NCI-H82 treated with DMSO at 0.1 percent for 48 hours (cell line): ENCODE data around the gene AGTRAP.
A peak's percentile ranks its signal among the peaks of the same experiment; 100 is the strongest.

Experiments
- DNase-seq: peaks from one replicate; lab custom pipeline; 2025; ENCODE audit not compliant: unreplicated experiment; lab: John Stamatoyannopoulos, UW

AGTRAP gene

DNA sequence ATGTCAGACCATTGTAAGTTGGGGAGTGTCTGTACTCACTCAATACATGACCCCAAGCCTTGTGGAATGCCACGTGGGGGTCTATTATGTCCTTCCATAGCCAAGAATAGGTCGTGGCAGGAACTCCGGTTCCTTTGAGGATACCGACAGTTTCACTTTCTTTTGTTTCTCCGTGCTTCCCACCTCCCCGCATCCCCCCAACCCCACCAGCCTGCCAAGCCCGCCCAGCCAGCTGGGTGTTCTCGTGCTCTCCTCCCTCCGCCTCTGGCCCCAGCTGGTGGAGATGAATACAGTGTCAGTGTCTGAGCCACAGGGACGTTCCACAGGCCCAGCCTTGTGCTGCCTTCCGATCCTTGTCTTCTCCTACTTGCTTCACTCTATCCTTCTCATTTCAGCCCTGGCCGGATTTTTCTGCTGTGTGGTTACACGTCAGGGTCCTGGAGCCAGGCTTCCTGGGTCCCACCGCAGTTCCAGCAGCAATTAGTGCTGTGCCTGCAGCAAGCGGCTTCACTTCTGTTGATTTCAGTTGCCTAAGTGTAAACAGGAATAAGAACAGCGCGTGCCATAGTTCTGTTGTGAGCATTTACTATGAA, 4.1 kb upstream of the AGTRAP start:
- DNase-seq, result peak; percentile 10

DNA sequence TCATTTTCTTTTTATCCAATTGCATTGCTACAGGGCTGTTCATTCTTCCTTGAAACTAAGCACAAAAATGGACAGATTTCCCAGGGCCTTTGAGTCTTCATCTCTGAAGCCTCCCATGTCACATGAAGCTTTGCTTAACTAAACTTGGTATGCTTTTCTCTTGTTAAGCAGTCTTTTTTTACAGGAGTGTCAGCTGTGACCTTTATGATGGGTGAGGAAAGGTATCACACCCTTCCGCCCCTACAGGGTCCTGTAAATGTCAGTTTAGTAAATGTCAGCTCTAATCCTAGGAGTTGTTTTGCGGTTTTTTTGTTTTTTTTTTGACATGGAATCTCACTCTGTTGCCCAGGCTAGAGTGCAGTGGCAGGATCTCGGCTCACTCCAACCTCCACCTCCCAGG, 2.6 kb upstream of the AGTRAP start:
- DNase-seq, result no peak

DNA sequence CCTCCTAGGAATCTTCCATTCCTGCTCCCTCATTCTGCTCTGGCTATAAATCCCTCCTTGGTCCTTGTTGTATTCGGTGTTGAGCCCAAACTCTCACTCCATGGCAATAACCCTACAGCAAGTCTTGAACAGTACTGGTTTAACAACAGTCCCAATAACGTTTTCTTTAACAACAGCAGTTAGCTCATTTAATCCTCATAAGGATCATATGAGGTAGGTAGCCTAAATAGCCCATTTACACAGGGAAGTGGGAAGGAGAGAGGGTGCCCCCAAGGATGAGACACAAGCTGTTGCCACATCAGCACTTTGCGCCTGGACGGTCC, 444 bp upstream of the AGTRAP start:
- DNase-seq, result no peak

DNA sequence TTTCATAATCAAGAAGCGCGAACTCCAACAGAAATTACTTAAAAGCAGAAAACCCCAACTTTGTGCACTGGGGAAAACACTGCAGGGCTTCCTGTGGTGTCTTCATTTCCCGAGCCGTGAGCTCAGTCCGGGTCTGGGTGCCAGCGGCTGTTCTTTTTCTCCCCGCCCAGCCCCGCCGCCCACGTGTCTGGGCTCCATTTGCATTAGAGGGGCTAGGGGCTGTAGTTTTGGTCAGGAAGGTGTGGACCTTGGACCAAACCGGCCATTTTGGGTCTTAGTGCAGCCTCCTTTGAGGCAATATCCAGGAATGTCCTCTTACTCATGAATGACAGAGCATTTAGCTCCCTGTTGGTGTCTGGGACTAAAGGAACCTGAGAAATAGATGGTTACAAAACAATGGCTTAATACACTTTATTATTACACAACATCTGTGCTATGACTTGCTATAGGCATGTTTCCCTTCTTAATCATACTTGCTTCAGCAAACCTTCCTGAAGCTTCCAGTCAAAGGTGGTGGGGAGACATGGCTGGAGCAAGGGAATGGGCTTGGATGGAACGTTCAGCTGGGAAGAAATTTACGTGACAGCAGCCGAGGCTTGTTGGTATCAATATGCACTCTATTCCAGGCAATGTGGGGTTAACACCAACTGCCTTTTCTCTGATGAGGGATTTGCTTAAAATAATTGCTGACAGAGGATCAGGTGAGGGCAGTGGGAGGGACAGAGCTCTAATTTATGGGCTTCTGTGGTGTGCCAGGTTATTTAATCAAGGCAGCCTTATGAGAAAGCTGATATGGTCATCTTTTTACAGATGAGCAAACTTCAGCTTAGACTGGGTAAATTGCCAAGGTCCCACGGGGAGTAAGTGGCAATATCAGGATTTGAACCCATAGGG, 1.1 kb downstream of the AGTRAP start:
- DNase-seq, result peak; percentile 40

DNA sequence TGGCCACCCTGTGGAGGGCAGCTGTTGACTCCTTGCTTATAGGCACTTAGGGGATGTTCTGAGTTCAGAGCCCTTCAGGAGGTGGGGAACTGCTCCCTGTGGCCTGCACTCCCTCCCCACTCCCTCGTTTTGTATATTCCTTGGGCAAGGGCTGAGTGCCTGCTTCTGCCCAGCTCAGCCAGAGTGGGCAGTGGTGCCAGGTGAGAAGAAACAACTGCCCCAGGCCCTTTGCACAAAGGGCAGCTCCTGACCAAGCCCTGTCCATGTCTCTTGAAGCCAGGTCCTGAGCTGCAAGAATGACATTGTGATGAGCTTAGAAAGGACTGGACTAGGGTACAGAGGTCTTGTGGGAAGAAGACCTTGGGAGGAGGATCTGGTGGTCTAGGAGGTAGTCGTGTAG, 2.2 kb downstream of the AGTRAP start:
- DNase-seq, result no peak

DNA sequence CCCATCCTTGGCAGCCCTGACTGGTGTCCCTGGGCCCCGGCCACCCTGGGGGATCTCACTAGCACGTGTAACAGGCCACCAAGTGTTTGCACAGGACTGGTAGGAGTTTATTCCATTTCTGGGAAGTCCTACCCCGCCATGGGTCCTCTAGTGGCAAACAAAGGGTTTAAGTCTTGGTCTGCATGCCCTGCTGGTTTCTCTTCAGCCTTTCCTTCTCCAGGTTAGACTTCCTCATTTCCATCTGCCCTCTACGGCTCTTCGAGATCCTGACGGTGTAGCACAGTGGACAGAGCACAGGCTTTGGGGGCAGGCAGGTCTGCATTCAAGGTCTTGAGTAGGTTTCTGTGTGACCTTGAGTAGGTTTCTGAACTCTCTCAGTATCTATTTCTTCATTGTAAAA, 2.8 kb downstream of the AGTRAP start:
- no peak for DNase-seq

DNA sequence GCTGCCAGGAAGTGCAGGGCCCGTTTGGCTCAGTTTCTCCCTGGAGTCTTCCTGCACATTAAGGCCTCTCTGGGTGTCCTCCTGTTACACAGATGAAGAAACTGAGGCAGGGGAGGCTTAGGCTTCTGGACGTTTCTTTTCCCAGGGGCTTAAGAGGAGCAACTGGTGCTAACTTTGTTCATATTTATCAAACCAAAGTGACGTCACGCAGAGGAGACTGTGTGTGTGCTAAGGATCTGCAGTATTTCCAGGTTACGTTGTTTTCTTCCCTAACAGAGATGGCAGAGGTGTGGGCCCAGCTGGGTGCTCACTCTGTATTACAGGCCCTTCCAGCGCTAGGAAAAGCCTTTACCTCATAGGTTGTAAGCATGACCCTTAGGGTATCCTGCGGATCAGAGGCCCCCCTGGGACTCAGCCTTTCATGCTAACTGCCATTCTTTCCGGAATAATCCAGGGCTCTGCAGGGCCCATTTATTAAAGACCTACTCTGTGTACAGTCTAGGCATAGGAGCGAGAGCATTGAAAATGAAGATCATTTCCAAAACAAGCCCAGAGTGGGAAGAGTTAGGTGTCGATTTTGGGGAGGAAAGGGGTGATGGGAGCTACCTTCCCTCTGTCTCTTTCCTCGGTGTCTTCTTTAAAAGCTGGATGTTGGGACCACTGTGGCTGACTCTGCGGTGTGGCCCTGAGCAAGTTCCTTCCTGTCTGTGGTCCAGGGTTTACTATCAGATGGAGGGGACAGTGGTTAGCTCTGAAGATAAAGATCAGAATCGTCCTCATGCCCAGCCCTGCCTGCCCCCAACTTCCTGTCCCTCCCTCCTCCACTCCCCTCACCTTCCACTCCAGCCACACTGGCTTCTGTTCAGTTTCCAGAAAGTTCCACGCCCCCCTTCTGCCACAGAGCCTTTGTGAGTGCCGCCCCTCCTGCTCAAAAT, 4.6 kb downstream of the AGTRAP start:
- no peak for DNase-seq

DNA sequence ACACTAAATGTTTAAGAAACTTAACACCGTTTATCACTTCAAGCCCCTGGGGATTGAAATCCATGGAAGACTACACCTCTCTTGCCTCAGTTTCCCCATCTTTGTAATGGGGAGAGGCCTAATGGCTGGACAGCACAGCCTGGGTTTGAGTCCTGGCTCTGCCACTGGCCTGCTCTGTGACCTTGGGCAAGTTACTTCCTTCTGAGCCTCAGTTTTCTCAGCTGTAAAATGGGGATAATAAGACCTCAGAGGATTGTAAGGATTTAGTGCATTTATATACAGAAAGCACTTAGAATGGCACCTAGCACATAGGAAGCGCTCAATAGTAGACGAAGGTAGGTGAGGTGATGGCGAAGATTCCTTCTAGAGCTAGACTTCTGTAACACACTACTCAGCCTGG, 5.5 kb downstream of the AGTRAP start:
- no peak for DNase-seq

DNA sequence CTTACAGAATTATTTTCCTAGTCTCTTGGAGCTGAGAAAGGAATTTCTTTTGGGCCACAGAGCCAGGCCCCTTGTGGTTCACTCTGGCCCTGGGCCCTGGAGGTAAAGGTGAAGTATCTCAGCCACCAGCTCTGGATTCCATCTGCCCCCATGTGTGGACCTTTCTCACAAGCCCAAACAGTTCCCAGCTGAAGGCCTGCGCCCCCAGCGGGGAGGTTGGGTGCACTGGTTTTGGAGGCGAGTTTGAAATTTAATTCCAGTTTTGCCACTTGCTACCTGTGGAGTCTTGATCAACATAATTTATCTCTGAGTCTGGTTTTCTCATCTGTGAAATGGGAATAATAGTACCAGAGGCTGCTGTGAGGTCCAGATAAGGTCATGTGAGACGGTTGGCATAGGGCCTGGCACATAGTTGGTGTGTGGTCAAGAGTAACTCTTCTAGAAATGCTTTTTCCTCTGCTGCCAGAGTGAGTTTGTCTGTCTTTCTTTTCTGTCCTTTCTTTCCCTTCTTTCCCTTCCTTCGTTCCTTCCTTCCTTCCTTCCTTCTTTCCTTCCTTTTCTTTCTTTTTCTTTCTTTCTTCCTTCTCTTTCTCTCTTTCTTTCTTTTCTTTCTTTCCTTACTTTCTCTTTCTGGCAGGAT, 6.1 kb downstream of the AGTRAP start:
- no peak for DNase-seq

DNA sequence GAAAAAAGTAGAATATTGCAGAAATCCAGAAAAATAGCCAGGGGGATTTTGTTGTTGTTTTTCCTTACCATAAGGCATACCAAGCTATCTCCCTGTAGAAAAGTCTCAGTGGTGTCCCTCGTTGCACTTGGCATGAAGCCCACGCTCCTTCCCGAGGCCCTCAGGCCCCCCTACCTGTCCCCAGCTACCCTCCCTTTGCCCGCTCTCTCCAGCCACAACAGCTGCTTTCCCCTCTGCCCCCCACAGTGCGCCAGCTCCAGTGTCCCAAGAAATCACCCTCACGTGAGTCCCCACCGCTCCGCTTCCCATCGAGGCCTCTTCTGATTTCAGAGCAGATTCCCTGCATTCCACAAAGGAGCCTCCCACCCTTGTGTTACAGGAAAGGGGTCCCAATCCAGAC, 8.4 kb downstream of the AGTRAP start:
- no peak for DNase-seq

DNA sequence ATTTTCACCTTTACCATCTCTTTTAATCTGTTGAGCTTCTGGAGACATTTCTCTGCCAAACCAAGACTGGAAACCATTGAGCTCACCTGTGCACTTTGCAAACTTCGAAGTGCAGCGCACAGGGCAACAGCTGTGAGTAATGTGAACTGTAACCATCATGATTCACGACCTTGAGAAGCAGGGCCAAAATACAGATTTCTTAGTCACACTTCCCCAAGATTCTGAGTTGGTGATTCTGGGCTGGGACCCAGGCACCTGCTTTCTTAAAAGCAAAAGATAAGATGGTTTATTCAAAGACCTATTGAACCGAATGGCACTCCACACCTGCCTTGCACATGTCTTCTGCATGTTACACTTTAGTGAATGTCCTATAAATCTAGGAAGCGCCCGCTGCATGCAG, 10.2 kb downstream of the AGTRAP start:
- DNase-seq, result no peak

DNA sequence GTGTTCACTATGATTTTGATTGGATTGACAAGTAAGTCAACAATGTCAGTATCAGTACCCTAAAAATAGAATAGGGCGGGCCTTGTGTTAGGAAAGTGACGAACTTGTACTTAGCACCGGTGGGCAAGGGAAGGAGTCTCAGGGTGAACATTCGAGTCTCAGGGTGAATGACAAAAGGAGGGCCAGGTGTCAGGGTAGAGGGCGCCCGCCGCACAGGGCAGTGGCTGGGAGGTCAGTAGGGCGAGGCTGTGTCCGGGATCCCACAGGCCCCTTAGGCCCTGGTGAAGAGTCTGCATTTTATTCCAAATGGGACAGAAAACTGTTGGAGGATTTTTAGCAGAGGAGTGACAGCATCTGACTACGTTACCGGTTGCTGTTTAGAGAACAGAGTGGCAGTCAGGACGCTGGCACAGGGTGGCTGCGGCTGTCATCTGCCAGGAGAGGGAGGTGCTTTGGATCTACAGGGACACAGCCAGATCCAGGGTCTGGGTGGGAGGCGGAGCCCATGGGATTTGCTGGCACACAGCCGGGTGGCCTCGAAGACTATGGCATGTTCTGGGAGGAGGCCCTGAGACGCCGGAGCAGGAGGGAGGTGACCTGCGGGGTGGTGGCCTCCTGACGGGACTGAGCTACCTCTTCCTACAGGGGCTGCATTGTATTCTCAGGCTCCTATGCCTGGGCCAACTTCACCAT, 11.0 kb downstream of the AGTRAP start:
- DNase-seq, result no peak

DNA sequence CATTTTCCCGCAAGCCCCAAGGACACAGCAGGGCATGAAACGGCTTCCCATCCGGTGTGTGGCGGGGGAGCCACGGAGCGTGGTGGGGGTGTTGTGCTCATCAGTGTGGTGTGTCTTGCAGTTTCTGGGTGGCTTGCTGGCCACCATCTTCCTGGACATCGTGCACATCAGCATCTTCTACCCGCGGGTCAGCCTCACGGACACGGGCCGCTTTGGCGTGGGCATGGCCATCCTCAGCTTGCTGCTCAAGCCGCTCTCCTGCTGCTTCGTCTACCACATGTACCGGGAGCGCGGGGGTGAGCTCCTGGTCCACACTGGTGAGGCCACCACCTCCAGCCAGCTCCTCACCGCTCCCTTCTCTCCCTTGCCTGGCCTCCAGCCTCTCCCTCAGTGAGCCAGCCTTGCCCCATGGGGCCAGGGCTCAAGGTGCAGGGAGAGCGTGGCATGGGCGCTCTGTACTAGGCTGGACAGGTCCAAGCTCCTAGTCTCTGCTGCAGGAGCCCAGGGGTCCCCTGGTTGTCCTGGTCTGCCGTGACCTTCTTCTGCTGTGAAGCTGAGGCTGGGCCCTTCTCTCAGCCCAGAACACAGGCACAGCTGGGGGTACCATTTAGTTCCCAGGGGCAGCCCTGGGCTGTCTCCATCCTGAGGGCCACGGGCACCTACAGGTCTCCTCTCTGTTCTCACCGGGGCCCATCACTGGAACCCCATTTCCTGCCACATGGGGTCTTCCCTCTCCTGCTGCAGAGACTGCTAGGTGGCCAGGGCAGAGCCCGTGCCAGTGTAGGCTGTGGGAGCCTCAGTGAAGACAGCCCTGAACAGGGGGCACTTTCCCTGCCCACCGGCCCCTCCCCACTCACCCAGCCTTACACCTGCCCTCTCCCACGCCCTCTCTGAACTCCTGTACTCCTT, 12.6 kb downstream of the AGTRAP start:
- no peak for DNase-seq

DNA sequence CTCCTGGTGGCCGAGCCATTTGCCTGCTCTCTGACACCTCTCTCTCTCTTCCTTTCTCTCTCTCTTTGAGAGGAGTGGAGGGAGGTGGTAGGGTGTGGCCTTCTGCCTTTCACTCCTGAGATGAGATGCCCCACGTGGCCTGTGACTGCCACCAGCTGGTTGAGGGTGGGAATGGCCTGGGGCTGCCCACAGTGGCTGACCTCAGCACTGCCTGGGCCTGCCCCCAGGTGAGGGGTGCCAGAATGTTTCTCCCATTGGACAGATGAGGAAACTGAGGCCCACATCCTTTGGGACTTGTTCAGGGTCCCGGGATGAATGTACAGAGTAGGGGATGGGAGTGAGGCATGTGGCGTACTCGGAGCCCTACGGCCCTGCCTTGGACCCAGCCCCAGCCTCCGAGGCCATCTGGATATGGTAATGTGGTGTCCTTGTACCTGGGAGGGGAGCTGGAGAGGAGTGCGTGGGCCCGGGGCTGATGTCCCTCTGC, 13.3 kb downstream of the AGTRAP start:
- peak; percentile 10 for DNase-seq

DNA sequence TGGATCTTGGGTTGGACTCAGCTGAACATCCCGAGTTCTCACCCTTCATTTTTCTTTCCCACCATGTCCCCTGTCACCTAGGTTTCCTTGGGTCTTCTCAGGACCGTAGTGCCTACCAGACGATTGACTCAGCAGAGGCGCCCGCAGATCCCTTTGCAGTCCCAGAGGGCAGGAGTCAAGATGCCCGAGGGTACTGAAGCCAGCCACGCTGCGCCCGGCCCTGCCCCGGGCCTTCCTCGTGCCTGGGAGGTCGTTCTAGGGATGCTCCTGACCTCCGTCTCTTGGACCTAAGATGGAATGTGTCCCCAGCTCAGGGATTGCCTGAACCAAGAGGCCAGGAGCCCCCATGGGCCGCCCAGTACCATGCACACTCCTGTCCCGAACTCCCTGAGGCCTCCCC, 14.1 kb downstream of the AGTRAP start:
- no peak for DNase-seq

DNA sequence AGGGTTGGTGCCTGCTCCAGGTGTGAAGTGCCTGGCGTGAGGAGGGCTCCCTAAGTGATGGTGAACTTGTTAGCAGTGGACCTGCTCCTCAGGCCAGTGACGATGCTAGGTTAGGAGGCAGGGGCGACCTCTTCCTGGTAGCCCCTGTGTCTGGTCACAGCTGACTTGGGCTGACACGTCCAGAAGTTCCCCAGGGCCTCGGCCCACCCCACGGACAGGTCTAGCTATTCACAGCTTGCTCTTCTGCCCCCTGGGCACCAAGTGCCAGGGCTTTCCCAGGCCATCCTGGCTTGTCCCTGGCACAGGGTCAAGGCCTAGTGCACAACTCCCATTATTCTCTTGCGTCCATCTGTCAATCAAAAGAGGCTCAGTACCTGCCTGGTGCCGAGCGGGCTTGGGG, 15.2 kb downstream of the AGTRAP start:
- no peak for DNase-seq

DNA sequence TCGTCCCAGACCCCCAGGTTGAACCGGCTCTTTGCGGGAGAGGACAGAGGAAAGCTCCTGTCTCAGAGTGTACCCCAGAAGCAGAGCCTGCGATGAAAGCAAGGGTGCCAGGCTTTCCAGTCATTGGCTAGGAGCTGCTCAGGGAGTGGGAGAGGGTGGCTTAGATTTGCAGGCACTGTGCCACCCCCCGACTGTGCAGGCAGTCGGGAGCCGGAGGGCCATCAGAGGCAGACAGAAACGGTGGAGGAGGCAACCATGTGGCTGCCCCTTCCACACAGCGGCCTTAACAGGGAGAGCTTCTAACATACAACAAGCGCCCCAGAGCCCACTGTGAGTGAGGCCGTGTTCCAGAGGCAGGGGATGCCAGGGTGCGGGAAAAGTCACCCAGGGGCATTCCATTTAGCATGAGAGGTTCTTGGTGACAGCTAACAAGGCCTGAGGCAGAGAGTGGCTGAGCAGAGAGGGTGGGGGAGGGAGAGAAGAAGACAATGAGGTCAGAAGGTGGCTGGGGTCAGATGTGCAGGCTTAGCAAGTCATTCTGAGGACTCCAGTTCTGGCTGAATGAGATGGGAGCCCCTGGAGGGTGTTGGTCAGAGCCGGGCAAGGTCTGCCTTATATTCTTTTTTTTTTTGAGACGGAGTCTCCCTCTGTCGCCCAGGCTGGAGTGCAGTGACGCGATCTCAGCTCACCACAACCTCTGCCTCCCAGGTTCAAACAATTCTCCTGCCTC, 16.6 kb downstream of the AGTRAP start:
- no peak for DNase-seq

DNA sequence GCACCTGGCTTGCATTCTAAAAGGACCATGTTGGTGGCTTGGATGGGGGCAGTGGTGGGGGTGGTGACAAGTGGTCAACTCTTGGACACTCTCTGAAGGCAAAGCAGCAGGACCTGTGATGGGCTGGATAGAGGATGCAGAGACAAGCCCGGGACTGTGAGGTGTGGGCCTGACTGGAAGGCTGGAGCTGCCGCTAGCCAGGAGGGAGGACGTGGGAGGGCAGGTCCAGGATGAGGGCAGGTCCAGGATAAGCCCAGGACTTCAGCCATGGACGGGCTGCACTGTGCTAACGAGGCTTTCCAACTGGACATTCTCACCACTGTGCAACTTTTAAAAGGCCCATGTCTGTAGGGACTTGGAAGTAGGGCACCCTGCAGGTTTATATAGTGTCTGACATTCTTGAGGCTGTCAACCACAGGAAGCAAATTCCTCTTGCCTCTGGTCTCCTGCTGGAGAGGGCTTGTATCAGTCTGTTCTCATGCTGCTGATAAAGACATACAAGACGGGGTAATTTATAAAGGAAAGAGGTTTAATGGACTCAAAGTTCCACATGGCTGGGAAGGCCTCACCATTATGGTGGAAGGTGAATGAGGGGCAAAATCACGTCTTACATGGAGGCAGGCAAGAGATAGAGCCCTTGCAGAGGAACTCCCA, 17.7 kb downstream of the AGTRAP start:
- DNase-seq, result no peak
